Skeletal muscle cell (primary cell): Measurements from ENCODE around the gene RPRD2.

Source experiments
- DNase-seq: peaks from one replicate; pipeline ENCODE4 v3.0.0-alpha.2; 2010; ENCODE audit warnings: low read depth
- H3K4me3 ChIP-seq: 2 replicates; pipeline ENCODE4 v1.5.1; 2011; ENCODE audit warnings: low read depth, mild to moderate bottlenecking, control low read depth, low read length, moderate library complexity

Gene RPRD2

GRCh38 chr1:150444232-150444631 lies 80.3 kb downstream of the RPRD2 start:
- DNase-seq: no peak

DNA sequence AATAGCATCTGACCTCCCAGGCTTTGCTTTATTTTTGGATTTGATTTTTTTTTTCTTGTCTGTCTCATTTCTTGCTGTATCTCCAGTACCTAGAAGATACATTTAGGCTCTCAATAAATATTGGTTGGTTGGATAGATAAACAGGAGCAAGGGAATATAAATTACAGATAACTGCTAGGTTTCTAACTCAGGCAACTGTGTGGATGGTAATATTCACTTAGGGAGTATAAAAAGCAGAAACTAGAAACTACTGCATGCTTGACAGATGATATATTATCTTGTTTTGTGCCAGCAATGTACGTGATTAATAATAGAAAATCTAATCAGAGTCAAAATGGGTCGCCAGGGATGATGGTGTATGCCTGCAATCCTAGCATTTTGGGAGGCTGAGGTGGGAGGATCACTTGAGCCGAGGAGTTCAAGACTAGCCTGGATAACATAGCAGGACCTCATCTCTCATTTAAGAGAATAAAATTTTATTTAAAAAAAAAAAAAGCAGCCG lies 92.2 kb downstream of the RPRD2 start:
- no peak for DNase-seq
- no peak overlapping the region for H3K4me3 ChIP-seq

More at GRCh38 chr1:150444232-150444631, 80.3 kb downstream of the RPRD2 start:
- no peak overlapping the region for H3K4me3 ChIP-seq

- no peak overlapping the region for H3K4me3 ChIP-seq
- no peak for DNase-seq
Measured at GRCh38 chr1:150464422-150464826, 100.5 kb downstream of the RPRD2 start.

DNA sequence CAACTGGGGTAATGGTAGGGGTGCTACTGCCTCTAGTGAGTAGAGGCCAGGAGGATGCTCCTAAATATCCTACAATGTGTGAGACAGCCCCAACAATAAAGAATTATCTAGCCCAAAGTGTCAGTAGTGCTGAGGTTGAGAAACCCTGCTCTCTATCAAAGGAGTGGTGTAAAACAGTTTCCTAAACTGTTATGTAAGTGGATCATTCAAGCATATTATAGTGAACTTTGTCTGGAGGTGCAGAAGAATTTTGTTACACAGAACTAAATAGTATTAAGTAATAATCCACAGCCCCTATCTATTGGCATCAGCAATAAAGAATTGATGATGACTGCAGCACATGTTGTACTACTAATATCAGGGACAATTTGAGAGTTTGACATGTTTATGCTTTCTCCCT lies 103.0 kb downstream of the RPRD2 start:
- DNase-seq: no peak
- no peak overlapping the region for H3K4me3 ChIP-seq

DNA sequence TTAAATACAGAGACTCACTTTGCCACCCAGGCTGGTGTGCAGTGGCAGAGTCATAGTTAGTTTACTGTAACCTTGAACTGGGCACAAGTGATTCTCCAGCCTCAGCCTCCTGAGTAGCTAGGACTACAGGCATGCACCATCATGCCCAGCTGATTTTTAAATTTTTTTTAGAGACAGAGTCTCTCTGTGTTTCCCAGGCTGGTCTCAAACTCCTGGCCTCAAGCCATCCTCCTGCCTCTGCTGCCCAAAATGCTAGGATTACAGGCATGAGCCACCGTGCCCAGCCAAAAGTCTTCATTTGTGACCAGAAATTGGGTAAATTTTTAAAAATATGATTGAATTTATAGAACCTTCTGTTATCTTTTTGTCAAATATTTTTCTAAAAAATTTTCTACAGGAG lies 105.3 kb downstream of the RPRD2 start:
- no peak for DNase-seq
- no peak overlapping the region for H3K4me3 ChIP-seq

- H3K4me3 ChIP-seq: no peak overlapping the region
- no peak for DNase-seq
Measured at GRCh38 chr1:150472601-150473200, 108.8 kb downstream of the RPRD2 start.

- DNase-seq: no peak
- no peak overlapping the region for H3K4me3 ChIP-seq
Measured at GRCh38 chr1:150473659-150474058, 109.7 kb downstream of the RPRD2 start.

DNA sequence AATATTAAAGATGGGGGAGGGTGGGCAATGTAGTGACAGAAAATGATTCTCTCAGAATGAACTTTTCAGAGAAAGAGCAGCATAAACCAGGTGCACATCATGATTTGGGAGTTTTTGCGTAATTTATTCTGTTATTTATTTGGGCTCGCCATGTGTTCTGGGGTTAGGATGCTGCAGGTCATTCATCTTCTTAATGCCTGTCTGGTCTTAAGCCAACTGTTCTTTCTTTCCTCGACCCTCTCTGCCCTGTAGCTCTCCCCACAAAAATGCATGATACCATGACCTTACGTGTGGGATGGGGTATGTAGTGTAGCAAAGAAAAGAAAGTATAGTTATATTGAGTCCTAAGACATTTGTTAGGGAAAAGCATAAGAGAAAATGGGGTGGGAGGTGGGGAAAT lies 110.9 kb downstream of the RPRD2 start:
- no peak for DNase-seq
- no peak overlapping the region for H3K4me3 ChIP-seq

- no peak for DNase-seq
- H3K4me3 ChIP-seq: no peak overlapping the region
Measured at GRCh38 chr1:150476754-150477153, 112.8 kb downstream of the RPRD2 start.

- H3K4me3 ChIP-seq: no peak overlapping the region
- DNase-seq: no peak
Measured at GRCh38 chr1:150477320-150477719, 113.4 kb downstream of the RPRD2 start.

GRCh38 chr1:150477733-150478132 lies 113.8 kb downstream of the RPRD2 start:
- DNase-seq: no peak
- no peak overlapping the region for H3K4me3 ChIP-seq

- H3K4me3 ChIP-seq: no peak overlapping the region
- DNase-seq: no peak
Measured at GRCh38 chr1:150479370-150479769, 115.4 kb downstream of the RPRD2 start.

GRCh38 chr1:150479927-150480352 lies 116.0 kb downstream of the RPRD2 start:
- H3K4me3 ChIP-seq: no peak overlapping the region
- DNase-seq: no peak

GRCh38 chr1:150484431-150484830 lies 120.5 kb downstream of the RPRD2 start:
- DNase-seq: no peak
- H3K4me3 ChIP-seq: no peak overlapping the region

DNA sequence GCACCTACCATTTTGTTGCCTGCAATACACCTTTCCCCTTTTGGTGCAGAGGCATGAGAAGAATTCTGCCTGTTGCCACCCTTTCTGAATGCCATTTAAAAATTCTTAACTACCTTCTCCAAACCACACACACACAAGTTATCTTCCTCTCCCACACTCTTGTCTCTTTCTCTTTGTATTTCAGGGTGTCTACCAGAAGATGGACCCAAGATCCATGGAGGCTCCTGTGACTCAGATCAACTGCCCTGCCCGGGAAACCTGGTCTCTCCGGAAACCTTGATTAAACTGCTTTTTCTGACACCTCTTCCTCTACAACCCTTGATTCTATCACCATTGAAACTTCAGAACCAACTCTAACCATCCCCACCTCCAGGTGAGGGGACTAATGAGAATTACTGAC lies 120.9 kb downstream of the RPRD2 start:
- DNase-seq: no peak

GRCh38 chr1:150486966-150487762 lies 123.2 kb downstream of the RPRD2 start, which contains the start of gene TARS2:
TSS of gene TARS2 (plus strand) at chr1:150487419. CDS start at chr1:150487451, 32 bp downstream.
- H3K4me3 ChIP-seq: peak within 1 kb of the TSS; percentile 94
- peak; percentile 93 for DNase-seq

More for the DNA sequence above, 120.9 kb downstream of the RPRD2 start:
- no peak overlapping the region for H3K4me3 ChIP-seq

DNA sequence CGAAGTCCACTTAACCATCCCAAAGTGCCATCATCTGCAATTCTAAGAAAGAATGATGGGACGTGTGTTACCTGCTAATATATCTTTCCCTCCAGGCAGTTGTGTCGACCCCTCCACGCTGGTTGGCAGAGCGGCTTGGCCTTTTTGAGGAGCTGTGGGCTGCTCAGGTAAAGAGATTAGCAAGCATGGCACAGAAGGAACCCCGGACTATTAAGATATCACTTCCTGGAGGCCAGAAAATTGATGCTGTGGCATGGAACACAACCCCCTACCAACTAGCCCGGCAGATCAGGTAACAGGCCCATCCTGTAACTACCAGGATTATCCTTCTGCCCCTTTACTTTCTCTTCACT lies 123.8 kb downstream of the RPRD2 start:
- DNase-seq: no peak
- peak overlapping the region; percentile 94 for H3K4me3 ChIP-seq

DNA sequence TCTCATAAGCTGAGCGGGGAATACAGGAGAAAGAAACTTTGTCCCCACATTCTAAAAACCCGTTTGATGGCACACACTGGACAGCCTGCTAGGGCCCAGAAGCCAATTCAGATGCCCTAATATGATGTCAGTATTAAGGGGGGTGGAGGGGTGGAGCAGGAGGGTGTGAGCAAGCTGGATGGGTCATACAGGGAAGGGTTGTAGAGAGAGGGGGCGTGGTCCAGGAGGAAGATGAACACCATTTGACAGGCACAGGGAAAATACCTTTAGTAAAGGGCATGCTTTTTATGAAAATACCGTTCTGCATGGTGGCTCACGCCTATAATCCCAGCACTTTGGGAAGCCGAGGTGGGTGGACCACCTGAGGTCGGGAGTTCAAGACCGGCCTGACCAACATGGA lies 129.2 kb downstream of the RPRD2 start:
- no peak overlapping the region for H3K4me3 ChIP-seq
- no peak for DNase-seq

DNA sequence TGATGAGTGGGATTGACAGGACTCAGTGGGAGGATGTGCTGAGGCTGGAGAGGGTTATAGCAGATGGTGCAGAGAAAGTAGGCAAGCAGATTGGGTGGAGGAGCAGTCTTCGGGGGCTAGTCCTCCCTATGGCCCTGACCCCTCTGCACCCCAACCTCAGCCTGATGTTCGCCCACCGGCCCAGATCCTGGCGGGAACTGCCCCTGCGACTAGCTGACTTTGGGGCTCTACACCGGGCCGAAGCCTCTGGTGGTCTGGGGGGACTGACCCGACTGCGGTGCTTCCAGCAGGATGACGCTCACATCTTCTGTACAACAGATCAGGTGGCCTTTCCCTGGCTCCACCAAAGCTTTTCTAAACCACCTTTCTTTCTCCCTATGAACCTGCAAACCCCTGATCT lies 134.4 kb downstream of the RPRD2 start:
- no peak overlapping the region for H3K4me3 ChIP-seq
- DNase-seq: no peak

DNA sequence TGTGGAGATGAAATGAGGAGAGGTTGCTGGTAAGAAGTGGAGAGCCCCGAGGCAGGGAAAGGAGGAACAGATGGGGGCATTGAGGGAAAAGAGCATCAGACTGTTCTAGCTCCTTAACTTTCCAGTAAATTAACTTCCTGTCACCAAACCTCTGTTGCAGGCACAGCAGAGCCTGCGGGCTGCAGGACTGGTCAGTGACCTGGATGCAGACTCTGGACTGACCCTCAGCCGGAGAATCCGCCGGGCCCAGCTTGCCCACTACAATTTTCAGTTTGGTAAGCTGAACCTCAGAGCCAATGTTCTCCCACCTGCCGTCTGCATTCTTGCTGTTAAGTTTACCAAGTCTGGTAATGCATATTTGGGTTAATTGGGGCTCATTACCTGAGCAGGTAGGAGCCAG lies 141.5 kb downstream of the RPRD2 start:
- DNase-seq: no peak
- H3K4me3 ChIP-seq: no peak overlapping the region
